ENCODE data around the gene MAP4K3. TPM values are rescaled to one million over a fixed set of nuclear protein-coding genes. Genes with fewer than 3 reads are reported as not detected.

MAP4K3 gene
- total and polyA plus RNA-seq, 2 of the 8 experiments (the other 6 are each of a cell fraction or from before 2014, with no cell fraction given), result 11.4 to 63.0 TPM

GRCh38 chr2:39447266-39448168 lies 10.4 kb upstream of the MAP4K3 start:
- Histone ChIP-seq H3K79me1 (ENCODE audit: low read depth, low read length) (no peaks in the 10 kb centered on the region), H3K4me3 (ENCODE audit: extremely low read depth in 1 of 4, insufficient read depth in 2 of 4, low read depth in 3 of 4, low read length in 4 of 4) (no peak overlapping the region), H3K4me2 (ENCODE audit: insufficient read depth in 1 of 2, low read depth in 2 of 2, low read length in 2 of 2) (no peak overlapping the region), H3K9ac (replicated peaks in 1 of 4; ENCODE audit: extremely low read depth in 1 of 4, low read depth in 3 of 4, low read length in 3 of 4) (no peak overlapping the region), H2BK120ac (replicated peaks; ENCODE audit: low read depth, low read length) (no peak overlapping the region), H2BK12ac (ENCODE audit: low read depth, low read length) (no peak overlapping the region), H3K4ac (replicated peaks; ENCODE audit: insufficient read length, low read depth, low read length) (no peak overlapping the region), H2BK20ac (ENCODE audit: low read length) (no peak overlapping the region), H3K18ac (ENCODE audit: extremely low read depth, low read length) (no peak overlapping the region), H2BK15ac (ENCODE audit: low read length) (no peak overlapping the region), H3K23ac (ENCODE audit: insufficient read length) (no peak overlapping the region), H3K27ac (ENCODE audit: low read depth, low read length) (no peak overlapping the region), H4K8ac (ENCODE audit: extremely low read depth, insufficient read depth, low read length) (no peak overlapping the region), H3K4me1 (replicated peaks in 1 of 4; ENCODE audit: control insufficient read depth in 3 of 4, insufficient read depth in 4 of 4, low read length in 3 of 4) (no peaks in the 10 kb centered on the region), H3K36me3 (ENCODE audit: control insufficient read depth in 2 of 4, insufficient read depth in 4 of 4, low read length in 3 of 4) (no peaks in the 10 kb centered on the region; a peak in 1 of 8 replicates), H3K79me2 (ENCODE audit: control insufficient read depth in 1 of 2, insufficient read depth in 2 of 2, low read length in 2 of 2) (no peaks in the 10 kb centered on the region), H4K91ac (replicated peaks; ENCODE audit: insufficient read length, low read length) (no peak overlapping the region), H4K20me1 (replicated peaks in 1 of 2; ENCODE audit: control insufficient read depth in 1 of 2, insufficient read depth in 2 of 2, low read length in 2 of 2) (no peaks in the 10 kb centered on the region), H3K56ac (replicated peaks; ENCODE audit: insufficient read length, low read depth, low read length) (no peak overlapping the region), H3K14ac (ENCODE audit: insufficient read length) (no peak overlapping the region), H3K27me3 (replicated peaks in 1 of 4; ENCODE audit: control insufficient read depth in 3 of 4, extremely low read depth in 1 of 4, insufficient read depth in 3 of 4, low read length in 3 of 4) (no peaks in the 10 kb centered on the region), H3K9me3 (ENCODE audit: insufficient read depth in 2 of 2, low read depth in 1 of 2, low read length in 1 of 2) (peaks cover 0 to 4% of the 10 kb centered on the region in 2 experiments; a peak in 1 of 4 replicates), H2AK5ac (ENCODE audit: low read depth, low read length) (no peak overlapping the region), H3K23me2 (ENCODE audit: low read depth, low read length) (no peaks in the 10 kb centered on the region; the same call in 1 of the 2 replicates), H2AFZ (ENCODE audit: low read length) (no peak overlapping the region), H4K5ac (ENCODE audit: insufficient read length, low read depth, low read length) (no peak overlapping the region), H2BK5ac (ENCODE audit: low read depth, low read length) (no peak overlapping the region)
- 95% methylated on average over 6 of the region's 6 CpGs; no CpG with 5 or more reads in 1 of the 2 experiments for WGBS, 2 experiments (ENCODE audit: extremely low coverage in 1 of 2, insufficient coverage in 1 of 2, insufficient read length in 1 of 2, insufficient replicate concordance in 2 of 2, low coverage in 1 of 2, low lambda C conversion rate in 2 of 2, missing lambda C conversion rate in 1 of 2)
- ChIA-PET POLR2A (ENCODE audit: partially characterized antibody) (interaction anchor here (0.6 kb wide), 1 partner anchor 10 kb away, joined by 3 read pairs; no protein-coding TSS in a partner anchor), CTCF (ENCODE audit: partially characterized antibody) (interaction anchor here (0.7 to 1.2 kb wide), 2 partner anchors 18 to 59 kb away, joined by 3 read pairs; no protein-coding TSS in a partner anchor)
- FAIRE-seq (no peak), DNase-seq (ENCODE audit: low read depth in 1 of 2, low spot score in 2 of 2) (no peak)
- TF ChIP-seq RAD21 (IDR thresholded peaks at IDR 0.05 in 1 of 2, conservative IDR thresholded peaks at IDR 0.05 in 1 of 2; ENCODE audit: low read depth in 2 of 2, low read length in 2 of 2), result no peak
- no peak for TF ChIP-seq BRCA1 (IDR thresholded peaks at IDR 0.05; ENCODE audit: low read depth, low read length)
- TF ChIP-seq JUN (IDR thresholded peaks at IDR 0.05; ENCODE audit: low read depth, low read length), result no peak
- TF ChIP-seq SAP30 (IDR thresholded peaks at IDR 0.05; ENCODE audit: insufficient read depth, insufficient replicate concordance, low read length), result no peak
- TF ChIP-seq CHD1 (IDR thresholded peaks at IDR 0.05; ENCODE audit: low read depth, low read length), result no peak
- no peak for TF ChIP-seq JUND (IDR thresholded peaks at IDR 0.05; ENCODE audit: low read length)
- no peak for TF ChIP-seq NANOG (IDR thresholded peaks at IDR 0.05; ENCODE audit: insufficient read depth, low read depth, low read length, poor library complexity, severe bottlenecking)
- no peak for TF ChIP-seq KDM4A (IDR thresholded peaks at IDR 0.05; ENCODE audit: low read depth, low read length, severe bottlenecking)
- no peak for TF ChIP-seq KDM1A (IDR thresholded peaks at IDR 0.05; ENCODE audit: borderline replicate concordance, low read length)
- TF ChIP-seq PHF8 (conservative IDR thresholded peaks at IDR 0.05; ENCODE audit: low read depth, low read length), result no peak
- TF ChIP-seq MAX (IDR thresholded peaks at IDR 0.05), result no peak
